Measurements from ENCODE around the gene SLC6A4. TPM values are rescaled to one million over a fixed set of nuclear protein-coding genes. Genes with fewer than 3 reads are reported as not detected.

The SLC6A4 gene
- total RNA-seq, result 100 to 1,000 TPM in 2 of 4 donors, 10 to 100 TPM in 2; 10.7 to 156 (median 109) TPM

DNA sequence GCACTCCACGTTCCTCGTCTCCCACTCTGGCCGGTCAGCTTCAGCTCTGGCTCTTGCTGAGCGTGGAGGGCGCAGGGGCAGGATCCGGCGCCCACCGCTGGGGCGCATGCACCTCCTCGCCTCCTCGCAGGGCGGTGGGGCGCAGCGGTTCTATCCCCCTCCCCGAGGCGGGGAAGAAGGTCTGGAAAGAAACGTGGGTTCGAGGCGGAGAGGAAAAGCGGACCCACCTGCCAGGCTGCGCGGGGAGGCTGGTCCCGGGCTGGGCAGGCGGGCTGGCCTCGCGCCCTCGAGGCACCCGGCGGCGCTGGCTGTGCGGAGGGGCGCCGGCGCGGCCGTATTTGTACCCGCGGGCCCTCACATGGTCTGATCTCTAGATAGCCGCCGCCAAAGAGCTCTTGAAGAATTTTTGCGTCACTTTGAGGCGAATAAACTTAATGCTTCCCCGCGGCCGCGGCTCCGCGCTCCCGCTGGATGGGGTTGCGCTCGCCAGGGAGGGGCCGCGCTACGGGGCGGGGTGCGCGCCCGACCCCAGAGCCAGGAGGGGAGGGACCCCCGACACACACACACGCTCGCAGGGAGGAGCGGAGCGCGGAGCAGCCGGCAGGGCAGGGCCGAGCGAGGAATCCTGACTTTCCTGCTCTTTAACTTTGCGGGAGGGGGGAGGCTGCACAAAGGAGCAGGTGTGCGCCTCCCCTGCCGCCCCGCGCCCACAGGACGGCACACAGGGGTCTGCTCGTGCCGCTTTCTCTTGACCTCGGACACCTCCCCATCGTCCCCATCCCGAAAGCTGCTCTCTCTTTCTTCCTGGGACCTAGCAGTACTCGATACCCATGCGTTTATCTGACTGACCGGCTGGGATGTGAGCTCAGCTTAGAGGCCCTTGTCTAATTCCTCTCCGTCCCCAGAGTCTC lies at the start of gene SLC6A4:
Gene SLC6A4, minus strand, starts transcription at position 312 of the 911 bp plus-strand sequence. CDS start 13,739 bp downstream, outside the sequence.
- Histone ChIP-seq H3K36me3 (no peaks in the 10 kb centered on the region), H3K4me1 (peaks cover 0 to 18% (median 8%) of the 10 kb centered on the region in 4 donors), H3K4me3 (peak within 1 kb of the TSS; percentile 10 to 53 (median 40)), H3K9me3 (no peaks in the 10 kb centered on the region), H3K27ac (no peak within 1 kb of the TSS), H3K27me3 (no peaks in the 10 kb centered on the region)
- no peak for DNase-seq
- no peak for TF ChIP-seq POLR2A (IDR thresholded peaks at IDR 0.05)
- TF ChIP-seq, protein P1, sequence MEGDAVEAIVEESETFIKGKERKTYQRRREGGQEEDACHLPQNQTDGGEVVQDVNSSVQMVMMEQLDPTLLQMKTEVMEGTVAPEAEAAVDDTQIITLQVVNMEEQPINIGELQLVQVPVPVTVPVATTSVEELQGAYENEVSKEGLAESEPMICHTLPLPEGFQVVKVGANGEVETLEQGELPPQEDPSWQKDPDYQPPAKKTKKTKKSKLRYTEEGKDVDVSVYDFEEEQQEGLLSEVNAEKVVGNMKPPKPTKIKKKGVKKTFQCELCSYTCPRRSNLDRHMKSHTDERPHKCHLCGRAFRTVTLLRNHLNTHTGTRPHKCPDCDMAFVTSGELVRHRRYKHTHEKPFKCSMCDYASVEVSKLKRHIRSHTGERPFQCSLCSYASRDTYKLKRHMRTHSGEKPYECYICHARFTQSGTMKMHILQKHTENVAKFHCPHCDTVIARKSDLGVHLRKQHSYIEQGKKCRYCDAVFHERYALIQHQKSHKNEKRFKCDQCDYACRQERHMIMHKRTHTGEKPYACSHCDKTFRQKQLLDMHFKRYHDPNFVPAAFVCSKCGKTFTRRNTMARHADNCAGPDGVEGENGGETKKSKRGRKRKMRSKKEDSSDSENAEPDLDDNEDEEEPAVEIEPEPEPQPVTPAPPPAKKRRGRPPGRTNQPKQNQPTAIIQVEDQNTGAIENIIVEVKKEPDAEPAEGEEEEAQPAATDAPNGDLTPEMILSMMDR (IDR thresholded peaks at IDR 0.05), result no peak

DNA sequence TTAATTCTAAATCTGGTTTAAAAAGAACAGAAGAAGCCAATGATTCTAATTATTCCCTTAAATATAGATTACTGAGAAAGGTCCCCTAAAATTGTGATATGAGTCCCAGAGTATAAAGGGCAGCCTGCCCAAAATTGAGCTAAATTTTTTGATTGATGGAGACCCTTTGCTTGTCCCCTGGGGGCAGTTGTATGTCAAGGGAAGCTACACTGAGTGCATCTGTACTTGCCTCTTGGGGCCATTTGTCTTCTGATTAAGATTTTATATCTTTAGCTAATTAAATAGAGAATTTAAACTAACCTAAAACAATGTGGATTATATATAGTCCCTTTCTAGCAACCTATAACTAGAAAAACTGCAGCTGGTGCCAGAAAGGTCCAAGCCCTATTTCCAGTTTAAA lies 43.7 kb upstream of the SLC6A4 start:
- peaks cover 0 to 55% (median 0%) of the 10 kb centered on the region in 3 donors for H3K36me3 ChIP-seq
- no peaks in the 10 kb centered on the region for H3K4me1 ChIP-seq
- H3K27me3 ChIP-seq, result no peaks in the 10 kb centered on the region
- H3K27ac ChIP-seq, result no peak overlapping the region
- TF ChIP-seq POLR2A (IDR thresholded peaks at IDR 0.05), result no peak
- TF ChIP-seq, protein P1 (IDR thresholded peaks at IDR 0.05), result no peak
- no peak overlapping the region for H3K4me3 ChIP-seq
- no peaks in the 10 kb centered on the region for H3K9me3 ChIP-seq
- no peak for DNase-seq

DNA sequence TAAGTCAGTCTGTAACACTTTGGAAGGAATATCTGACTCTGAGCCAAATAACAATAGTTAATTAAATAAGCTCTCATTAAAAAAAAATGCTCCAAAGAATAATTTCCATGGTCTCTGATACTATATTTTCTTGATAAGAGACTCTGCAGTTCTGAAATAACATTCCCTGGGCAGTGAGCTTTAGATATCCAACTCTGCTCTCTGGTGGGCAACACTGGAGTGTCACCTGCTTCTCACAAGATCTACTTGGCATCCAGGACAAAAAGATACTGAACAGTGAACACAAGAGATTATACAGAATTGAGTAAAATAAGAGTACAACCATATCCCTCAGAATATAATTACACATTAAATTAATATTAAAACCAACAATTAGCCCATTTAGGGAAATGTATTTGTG lies 42.5 kb upstream of the SLC6A4 start:
- H3K36me3 ChIP-seq, result peaks cover 0 to 57% (median 0%) of the 10 kb centered on the region in 3 donors
- no peak for TF ChIP-seq POLR2A (IDR thresholded peaks at IDR 0.05)
- TF ChIP-seq, protein P1 (IDR thresholded peaks at IDR 0.05), result peak in 4 of 6 experiments; percentile 14 to 37 (median 25)
- DNase-seq, result no peak

DNA sequence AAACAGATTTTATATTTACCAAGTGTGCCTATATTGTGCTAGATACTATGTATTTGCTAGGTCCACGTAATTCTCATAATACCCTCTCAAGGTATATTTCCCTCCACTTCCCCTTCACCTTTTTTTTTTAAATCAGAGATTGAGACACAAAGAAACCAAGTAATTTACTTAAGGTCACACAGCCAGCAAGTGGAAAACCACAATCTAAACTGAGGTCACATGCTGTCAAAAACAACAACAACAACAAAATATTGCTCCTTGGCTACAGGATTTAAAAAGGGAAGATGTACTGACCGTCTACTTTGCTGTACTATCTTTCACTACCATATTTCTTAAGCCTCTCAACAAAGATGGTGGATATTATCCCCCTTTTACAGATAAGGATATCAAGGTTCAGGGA lies 40.4 kb upstream of the SLC6A4 start:
- Histone ChIP-seq H3K27ac (no peak overlapping the region), H3K27me3 (no peaks in the 10 kb centered on the region), H3K36me3 (peaks cover 0 to 65% (median 0%) of the 10 kb centered on the region in 3 donors), H3K9me3 (no peaks in the 10 kb centered on the region), H3K4me1 (no peaks in the 10 kb centered on the region), H3K4me3 (no peak overlapping the region)
- no peak for DNase-seq
- no peak for TF ChIP-seq POLR2A (IDR thresholded peaks at IDR 0.05)
- TF ChIP-seq, protein P1 (IDR thresholded peaks at IDR 0.05), result no peak

More for the DNA sequence above, 42.5 kb upstream of the SLC6A4 start:
- Histone ChIP-seq H3K27me3 (no peaks in the 10 kb centered on the region), H3K4me3 (no peak overlapping the region), H3K4me1 (no peaks in the 10 kb centered on the region), H3K27ac (no peak overlapping the region), H3K9me3 (no peaks in the 10 kb centered on the region)

DNA sequence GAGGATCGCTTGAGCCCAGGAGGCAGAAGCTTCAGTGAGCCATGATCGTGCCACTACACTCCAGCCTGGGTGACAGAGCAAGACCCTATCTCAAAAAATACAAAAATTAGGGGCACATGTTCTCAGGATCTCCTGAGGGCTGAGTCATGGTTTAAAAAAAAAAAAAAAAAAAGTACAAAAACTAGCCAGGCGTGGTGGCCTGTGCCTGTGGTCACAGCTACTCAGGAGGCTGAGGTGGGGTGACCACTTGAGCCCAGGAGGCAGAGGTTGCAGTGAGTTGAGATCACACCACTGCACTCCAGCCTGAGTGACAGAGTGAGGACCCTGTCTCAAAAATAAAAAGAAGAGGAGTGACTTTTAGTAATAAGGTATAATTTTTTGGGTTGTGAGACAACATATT lies 39.4 kb upstream of the SLC6A4 start:
- Histone ChIP-seq H3K36me3 (peaks cover 0 to 65% (median 0%) of the 10 kb centered on the region in 3 donors), H3K27ac (no peak overlapping the region), H3K4me3 (no peak overlapping the region), H3K4me1 (no peaks in the 10 kb centered on the region), H3K9me3 (no peaks in the 10 kb centered on the region), H3K27me3 (no peaks in the 10 kb centered on the region)
- no peak for DNase-seq
- TF ChIP-seq POLR2A (IDR thresholded peaks at IDR 0.05), result no peak
- TF ChIP-seq, protein P1 (IDR thresholded peaks at IDR 0.05), result no peak
